CD4-positive, alpha-beta T cell treated with Interleukin-21 for 1 hour (primary cell): ENCODE measurements around the gene GYS1.

Experiments
- DNase-seq: peaks from one replicate; pipeline ENCODE4 v3.0.0-alpha.2; 2020

GYS1 gene

DNA sequence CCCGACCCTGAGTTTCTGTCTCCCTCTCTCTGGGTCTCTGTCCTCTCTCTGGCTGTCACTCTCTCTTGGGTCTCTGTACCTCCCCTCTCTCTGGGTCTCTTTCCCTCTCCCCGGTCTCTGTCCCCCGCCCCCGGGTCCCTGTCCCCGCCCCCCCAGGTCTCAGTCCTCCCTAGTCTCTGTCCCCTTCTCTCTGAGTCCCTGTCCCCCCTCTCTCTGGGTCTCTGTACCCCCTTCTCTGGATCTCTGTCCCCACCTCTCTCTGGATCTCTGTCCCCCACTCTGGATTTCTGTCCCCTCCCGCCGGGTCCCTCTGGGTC, 30.3 kb downstream of the GYS1 start:
- no peak for DNase-seq

GRCh38 chr19:48962029-48962848, 30.9 kb downstream of the GYS1 start:
- DNase-seq, result peak; percentile 53

- no peak for DNase-seq
Measured at GRCh38 chr19:48961673-48962028, 31.5 kb downstream of the GYS1 start.

GRCh38 chr19:48961051-48961649, 32.0 kb downstream of the GYS1 start:
- no peak for DNase-seq

- DNase-seq, result no peak
Measured at GRCh38 chr19:48959341-48960239, 33.5 kb downstream of the GYS1 start.

GRCh38 chr19:48958006-48958405, 35.1 kb downstream of the GYS1 start:
- DNase-seq, result no peak

DNA sequence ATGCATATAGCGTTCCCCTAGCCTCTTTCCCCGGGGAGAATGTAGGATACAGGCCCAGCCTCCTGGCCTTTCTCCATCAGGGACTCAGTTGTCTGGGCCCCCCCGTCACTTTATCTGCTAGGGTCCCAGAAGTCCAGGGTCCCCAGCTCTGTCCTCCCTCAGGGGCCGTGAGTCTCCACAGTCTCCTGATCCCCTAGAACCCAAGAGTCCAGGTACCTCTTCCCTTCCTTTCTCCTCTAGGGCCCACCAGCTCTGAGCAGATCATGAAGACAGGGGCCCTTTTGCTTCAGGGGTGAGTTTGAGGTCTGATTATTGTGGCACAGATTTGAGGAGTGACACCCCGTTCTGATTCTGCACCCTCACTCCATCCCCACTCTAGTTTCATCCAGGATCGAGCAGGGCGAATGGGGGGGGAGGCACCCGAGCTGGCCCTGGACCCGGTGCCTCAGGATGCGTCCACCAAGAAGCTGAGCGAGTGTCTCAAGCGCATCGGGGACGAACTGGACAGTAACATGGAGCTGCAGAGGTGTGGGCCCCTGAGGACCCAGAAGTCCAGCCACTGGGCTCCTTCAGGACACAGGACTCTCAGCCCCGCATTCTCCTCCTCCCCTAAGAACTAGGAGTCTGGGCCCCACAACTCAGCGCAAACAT, 37.7 kb downstream of the GYS1 start:
- no peak for DNase-seq

DNA sequence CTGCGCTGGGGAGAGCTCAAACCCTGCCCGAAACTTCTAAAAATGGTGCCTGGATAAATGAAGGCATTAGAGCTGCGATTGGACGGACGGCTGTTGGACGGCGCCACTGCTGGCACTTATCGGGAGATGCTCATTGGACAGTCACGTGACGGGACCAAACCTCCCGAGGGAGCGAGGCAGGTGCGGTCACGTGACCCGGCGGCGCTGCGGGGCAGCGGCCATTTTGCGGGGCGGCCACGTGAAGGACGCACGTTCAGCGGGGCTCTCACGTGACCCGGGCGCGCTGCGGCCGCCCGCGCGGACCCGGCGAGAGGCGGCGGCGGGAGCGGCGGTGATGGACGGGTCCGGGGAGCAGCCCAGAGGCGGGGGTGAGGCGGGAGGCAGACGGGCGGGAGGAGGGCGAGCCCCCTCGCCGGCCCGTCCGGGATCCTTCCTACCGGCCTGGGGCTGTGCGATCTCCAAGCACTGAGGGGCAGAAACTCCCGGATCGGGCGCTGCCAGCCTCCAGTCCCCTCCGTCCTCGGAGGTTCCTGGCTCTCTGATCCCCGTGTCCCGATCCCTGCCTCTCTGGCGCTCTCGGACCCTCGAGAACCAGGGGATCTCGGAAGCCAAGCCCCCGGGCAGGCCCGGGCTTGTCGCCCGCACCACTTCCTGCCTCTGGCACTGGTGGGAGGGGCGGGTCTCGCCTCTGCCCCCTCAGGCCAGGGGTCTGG, 38.4 kb downstream of the GYS1 start, which contains the start of gene BAX:
BAX (plus strand) TSS at position 281 of the 713 bp plus-strand sequence; CDS start at position 335, 54 bp downstream.
- DNase-seq, result peak; percentile 88

DNA sequence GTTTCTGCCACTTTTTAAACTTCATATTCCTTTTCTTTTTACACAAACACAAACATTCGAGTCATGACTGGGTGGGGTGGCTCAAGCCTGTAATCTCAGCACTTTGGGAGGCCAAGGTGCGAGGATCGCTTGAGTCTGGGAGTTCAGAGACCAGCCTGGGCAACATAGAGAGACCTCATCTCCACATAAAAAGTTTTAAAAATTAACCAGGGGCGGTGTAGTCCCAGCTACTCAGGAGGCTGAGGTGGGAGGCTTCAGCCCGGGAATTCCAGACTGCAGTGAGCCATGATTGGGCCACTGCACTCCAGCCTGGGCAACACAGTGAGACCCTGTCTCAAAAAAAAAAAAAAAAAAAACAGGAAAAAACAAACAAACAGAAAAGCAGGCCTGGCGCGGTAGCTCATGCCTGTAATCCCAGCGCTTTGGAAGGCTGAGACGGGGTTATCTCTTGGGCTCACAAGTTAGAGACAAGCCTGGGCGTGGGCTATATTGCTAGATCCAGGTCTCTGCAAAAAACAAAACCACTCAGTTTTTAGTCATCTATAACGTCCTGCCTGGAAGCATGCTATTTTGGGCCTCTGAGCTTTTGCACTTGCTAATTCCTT, 39.0 kb downstream of the GYS1 start:
- DNase-seq, result no peak

DNA sequence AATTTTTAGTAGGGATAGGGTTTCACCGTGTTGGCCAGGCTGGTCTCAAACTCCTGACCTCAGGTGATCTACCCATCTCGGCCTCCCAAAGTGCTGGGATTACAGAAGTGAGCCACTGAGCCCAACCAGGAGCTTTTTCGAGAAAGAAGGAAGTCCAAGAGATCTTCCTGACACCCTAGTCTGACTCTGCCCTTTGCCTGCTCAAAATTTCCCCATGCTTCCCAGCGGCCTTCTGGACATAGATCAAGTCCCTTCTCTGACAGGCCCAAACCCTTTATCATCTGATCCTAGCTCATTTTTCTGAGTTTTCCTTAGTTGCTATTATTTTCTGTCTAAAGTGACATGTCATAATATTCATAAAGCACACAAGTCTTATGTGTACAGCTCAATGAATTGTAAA, 40.0 kb downstream of the GYS1 start:
- no peak for DNase-seq

DNA sequence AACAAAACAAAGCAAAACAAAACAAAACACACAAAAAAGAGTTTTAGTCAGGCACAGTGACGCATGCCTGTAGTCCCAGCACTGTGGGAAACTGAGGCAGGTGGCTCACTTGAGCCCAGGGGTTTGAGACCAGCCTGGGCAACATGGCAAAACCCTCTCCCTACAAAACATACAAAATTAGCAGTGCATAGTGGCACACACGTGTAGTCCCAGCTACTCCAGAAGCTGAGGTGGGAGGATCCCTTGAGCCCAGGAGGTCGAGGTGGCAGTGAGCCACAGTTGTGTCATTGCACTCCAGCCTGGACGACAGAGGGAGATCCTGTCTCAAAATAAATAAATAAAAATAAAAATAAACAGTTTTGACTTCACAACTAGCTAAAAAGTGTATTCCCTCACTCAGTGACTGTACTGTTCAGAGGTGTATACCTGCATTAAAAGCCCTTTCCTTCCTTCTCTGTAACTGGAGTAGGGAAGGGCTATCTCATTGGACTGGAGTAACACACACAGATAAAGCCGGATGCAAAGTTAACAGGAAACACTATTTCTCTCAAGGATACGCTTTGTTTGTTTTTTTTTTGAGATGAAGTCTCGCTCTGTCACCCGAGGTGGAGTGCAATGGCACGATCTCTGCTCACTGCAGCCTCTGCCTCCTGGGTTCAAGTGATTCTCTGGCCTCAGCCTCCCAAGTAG, 42.1 kb downstream of the GYS1 start:
- no peak for DNase-seq

- no peak for DNase-seq
Measured at GRCh38 chr19:48950159-48950558, 43.0 kb downstream of the GYS1 start.

DNA sequence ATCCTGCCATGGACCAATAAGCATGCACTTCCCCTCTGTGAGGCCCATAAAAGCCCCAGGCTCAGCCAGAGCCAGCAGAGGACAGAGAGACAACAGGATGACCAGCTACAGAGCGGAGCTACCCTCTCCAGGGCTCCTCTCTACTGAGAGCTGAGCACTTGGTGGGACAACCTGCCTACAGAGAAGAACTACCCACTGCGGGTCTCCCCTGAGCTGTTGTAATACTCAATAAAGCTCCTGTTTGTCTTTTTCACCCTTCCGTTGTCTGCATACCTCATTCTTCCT, 45.9 kb downstream of the GYS1 start:
- DNase-seq, result no peak

- DNase-seq, result no peak
Measured at GRCh38 chr19:48946463-48947257, 46.4 kb downstream of the GYS1 start.

DNA sequence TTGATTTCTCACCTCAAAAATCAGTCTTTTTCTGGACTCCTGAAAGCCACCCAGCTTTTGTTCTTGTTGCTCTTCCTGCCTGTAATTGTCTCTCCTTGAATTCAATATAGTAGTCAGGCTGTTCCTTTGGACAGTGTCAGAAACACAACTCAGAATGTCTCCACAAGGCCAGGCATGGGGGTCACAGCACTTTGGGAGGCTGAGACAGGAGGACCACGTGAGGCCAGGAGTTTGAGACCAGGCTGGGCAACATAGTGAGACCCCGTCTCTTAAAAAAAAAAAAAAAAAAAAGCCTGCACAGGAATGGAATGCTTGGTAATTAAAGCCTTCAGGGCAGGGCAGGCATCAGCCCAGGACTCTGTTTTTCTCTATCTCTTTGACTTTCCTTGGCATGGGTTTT, 47.3 kb downstream of the GYS1 start:
- no peak for DNase-seq

DNA sequence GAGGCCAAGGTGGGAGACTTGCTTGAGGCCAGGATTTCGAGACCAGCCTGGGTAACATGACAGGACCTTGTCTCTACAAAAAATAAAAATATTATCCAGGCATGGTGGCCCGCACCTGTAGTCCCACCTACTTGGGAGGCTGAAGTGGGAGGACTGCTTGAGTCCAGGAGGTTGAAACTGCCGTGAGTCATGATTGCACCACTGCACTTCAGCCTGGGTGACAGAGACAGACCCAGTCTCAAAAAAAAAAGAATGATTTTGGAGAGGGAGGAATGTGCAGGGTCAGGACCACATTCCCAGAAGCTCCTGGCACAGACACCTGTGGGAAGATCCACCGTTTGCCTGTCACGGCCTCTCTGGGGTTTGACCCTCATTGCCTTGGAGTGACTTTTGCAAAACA, 47.7 kb downstream of the GYS1 start:
- DNase-seq, result no peak

GRCh38 chr19:48943081-48943480, 50.0 kb downstream of the GYS1 start:
- DNase-seq, result no peak

DNA sequence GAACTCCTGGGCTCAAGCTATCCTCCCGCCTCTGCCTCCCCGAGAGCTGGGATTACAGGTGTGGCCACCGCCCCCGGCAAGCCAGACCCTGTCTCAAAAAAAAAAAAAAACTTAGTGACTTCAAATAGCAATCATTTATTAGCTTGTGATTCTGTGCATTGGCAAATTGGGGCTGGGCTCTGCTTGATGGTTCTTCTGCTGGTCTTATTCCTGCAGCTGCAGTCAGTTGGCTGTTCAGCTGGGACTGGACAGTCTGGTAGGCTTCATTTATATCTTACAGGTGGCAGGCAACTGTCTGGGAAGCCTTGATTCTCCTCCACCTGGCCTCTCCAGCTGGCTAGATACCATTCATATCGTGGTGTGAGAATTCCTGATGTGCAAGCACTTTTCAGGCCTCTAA, 52.2 kb downstream of the GYS1 start:
- no peak for DNase-seq

GRCh38 chr19:48938256-48938655, 54.9 kb downstream of the GYS1 start:
- DNase-seq, result no peak

DNA sequence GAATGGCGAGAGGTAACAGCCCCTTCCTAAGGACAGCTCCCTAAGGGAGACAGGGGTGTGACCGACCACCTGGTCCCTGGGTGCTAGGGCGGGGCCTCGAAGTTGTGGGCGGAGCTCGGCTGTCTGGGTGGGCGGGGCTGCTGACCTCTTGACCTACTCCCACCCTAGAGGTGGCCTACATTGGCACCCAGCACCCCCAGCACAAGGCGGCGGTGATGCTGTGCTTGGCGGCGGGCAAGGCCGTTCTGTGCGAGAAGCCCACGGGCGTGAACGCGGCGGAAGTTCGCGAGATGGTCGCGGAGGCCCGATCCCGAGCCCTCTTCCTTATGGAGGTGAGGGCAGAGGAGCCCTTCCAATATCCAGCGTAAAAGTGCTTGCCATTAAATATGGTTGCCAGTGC, 57.2 kb downstream of the GYS1 start:
- no peak for DNase-seq

GRCh38 chr19:48934837-48935236, 58.3 kb downstream of the GYS1 start:
- no peak for DNase-seq
